Coronary artery (tissue), 2 donors: Measurements from ENCODE around the gene SUSD3.
A peak's percentile ranks its signal among the peaks of the same experiment; 100 is the strongest.

Experiments
- DNase-seq: peaks from one replicate; pipeline ENCODE4 v3.0.0-alpha.2; 2017; ENCODE audit warnings: low spot score
- H3K27ac ChIP-seq, 2 donors: fragments of 200-600 bp; sonication (generic); one replicate each; pipeline ENCODE4 v1.5.1; 2016 to 2019
- H3K4me3 ChIP-seq: fragments of 200-600 bp; sonication (generic); 2 replicates; pipeline ENCODE4 v1.5.1; 2016; ENCODE audit warnings: mild to moderate bottlenecking, moderate library complexity
- TF ChIP-seq, protein P1 (sequence below): fragments of 200-600 bp; sonication (generic); IDR thresholded peaks from one replicate; pipeline ENCODE4 v1.5.1; 2019; ENCODE audit warnings: antibody characterized with exemption

The SUSD3 gene

DNA sequence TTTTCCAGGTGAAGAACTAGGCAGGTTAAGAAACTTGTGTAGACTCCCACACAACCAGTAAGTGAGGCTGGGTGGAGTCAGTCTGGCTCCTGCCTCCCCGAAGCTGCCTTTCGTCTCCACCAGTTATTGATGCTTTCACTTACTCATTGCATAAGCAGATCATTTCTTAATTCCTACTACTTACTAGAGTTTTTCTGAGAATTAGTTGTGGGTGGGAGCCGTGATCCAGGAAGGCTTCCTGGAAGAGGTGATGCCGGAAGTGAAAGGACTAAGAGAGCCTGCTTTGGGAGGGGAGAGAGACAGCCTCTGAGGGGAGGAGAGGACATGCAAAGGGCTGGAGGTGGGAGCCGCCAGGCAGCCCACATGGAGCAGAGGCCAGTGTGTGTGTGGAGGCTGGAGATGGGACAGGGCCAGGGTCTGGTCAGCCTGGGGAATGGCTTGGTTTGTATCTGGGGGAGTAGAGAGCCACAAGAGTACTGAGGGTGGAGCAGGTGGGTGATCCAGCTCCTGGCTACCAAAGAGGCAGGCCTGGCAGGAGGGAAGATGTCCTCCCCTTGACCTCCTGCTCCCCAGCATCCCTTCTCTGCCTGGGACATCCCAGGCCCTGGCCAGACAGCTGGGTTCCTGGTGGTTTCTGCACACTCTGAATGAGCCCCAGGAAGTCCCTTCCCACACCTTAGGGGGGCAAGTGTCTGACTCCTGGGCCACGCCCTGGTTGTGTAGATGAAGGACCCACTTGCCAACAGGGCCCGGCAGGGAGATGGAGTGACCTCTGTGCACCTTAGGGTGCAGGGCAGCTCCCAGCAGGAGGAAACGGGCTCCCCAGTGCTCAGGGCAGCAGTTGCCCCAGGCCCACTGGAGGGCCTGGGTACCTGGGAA is 25.3 kb downstream of the SUSD3 start:
- H3K4me3 ChIP-seq: no peak overlapping the region
- TF ChIP-seq, protein P1, sequence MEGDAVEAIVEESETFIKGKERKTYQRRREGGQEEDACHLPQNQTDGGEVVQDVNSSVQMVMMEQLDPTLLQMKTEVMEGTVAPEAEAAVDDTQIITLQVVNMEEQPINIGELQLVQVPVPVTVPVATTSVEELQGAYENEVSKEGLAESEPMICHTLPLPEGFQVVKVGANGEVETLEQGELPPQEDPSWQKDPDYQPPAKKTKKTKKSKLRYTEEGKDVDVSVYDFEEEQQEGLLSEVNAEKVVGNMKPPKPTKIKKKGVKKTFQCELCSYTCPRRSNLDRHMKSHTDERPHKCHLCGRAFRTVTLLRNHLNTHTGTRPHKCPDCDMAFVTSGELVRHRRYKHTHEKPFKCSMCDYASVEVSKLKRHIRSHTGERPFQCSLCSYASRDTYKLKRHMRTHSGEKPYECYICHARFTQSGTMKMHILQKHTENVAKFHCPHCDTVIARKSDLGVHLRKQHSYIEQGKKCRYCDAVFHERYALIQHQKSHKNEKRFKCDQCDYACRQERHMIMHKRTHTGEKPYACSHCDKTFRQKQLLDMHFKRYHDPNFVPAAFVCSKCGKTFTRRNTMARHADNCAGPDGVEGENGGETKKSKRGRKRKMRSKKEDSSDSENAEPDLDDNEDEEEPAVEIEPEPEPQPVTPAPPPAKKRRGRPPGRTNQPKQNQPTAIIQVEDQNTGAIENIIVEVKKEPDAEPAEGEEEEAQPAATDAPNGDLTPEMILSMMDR: no peak
- no peak overlapping the region for H3K27ac ChIP-seq
- peak; percentile 64 for DNase-seq

DNA sequence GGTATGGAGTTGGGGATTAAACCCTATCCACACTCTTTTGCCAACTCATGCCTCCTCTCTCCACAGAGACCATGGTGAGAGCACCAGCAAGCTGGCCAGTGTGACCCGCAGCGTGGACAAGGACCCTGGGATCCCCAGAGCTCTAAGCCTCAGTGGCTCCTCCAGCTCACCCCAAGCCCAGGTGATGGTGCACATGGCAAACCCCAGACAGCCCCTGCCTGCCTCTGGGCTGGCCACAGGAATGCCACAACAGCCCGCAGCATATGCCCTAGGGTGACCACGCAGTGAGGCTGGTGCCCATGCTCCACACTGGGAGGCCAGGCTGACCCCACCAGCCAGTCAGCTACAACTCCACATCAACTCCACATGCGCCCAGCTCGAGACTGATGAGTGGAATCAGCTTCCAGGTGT is 26.0 kb downstream of the SUSD3 start:
- TF ChIP-seq, protein P1: no peak
- H3K27ac ChIP-seq: no peak overlapping the region
- peak; percentile 53 for DNase-seq
- no peak overlapping the region for H3K4me3 ChIP-seq

DNA sequence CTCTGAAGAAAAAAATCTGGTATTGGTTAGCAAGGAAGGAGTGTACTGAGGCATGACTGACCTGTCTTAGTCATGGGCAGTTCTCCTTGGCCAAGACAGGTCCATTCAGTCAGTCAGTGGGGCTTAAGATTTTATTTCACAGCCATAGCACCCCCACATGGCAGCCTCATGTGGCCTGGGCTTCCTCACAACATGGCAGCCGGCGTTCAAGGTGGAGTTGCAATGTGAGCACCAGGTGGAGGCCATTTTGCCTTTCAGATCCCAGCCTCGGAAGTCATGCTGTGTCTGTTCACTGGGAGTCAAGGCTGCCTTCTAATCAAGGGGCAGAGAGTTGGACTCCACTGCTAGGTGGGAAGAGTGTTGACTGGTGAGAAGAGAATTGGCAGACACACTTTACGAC is 27.2 kb downstream of the SUSD3 start:
- Histone ChIP-seq H3K27ac (no peak overlapping the region), H3K4me3 (no peak overlapping the region)
- TF ChIP-seq, protein P1: no peak
- DNase-seq: peak; percentile 35

DNA sequence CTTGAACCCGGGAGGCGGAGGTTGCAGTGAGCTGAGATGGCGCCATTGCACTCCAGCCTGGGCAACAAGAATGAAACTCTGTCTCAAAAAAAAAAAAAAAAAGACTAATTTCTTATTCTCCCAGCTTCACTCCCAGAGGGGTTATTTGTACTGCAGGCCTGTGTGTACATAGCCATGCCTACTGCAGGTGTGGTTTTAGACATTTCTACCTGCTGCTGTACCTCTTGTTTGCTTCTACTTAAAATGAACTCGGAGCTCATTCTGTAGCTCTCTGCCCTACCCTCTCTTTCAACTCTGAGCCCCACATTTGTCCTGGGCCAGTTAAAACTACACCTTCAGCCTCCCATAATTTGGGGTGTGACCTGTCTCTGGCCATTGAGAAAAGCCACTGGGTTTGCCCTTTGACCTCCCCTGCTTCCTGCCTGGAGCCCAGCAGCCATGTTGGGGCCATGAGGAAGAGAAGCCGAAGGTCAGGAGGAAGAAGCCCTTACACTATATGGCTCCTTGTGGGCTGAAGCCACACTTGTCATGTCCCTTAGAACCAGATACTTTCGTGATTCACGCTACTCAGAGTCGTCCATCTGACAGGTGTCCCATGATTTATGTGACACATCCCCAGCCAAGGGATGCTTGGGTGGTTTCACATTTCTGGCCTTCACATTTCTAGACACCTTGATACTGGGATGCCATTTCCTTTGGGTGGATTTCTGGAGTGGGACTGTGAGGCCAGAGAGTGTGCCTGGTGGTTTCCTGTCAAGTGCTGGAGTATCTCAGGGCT is 28.1 kb downstream of the SUSD3 start:
- Histone ChIP-seq H3K27ac (no peak overlapping the region), H3K4me3 (no peak overlapping the region)
- TF ChIP-seq, protein P1: no peak
- peak; percentile 65 for DNase-seq

DNA sequence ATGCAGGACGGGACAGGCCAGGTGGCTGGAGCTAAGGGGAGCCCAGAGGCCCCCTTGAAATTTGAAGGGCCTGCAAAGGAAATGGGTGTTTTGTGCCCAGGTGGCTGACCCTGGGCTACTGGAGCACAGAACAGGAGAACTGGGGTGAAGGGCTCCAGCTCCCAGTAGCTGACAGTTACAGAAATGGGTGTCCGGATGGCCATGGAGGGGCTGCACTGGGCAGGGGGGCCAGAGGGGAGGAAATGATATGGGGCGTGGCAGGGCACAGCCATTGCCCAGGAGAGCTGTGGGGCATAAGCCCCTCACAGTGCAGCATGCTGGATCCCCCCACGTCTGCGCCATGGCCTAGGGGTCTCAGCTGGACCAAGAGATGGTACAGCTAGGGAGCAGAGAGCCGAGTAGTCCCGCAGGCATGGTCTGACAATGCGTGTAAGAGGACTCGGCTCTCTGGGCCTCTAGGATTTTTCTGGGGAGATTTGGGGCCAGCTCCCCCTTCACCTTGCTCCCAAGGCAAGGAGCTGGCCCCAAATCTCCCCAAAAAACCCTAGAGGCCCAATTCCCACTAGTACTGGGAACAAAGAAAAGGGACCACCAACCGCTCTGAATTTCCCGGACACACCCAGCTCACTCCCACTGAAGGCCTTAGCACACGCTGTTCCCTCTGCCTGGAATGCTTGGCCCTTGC is 29.6 kb downstream of the SUSD3 start:
- DNase-seq: peak; percentile 36
- H3K27ac ChIP-seq: no peak overlapping the region
- H3K4me3 ChIP-seq: no peak overlapping the region
- TF ChIP-seq, protein P1: no peak

DNA sequence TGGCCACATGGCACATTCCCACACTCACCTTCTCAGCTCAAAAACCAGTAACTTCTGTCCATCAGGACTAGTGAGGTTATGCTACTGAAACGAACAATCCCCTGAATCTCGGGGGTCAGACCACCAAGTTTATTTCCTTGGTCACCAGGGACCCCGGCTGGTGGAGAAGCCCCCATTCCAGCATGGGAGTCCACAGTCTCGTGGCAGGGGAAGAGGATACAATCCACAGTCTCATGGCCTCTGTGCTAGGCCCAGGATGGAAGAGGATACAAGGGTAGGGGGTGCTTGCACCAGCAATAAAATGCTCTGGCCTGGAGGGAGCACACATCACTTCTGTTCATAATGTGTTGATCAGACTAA is 30.1 kb downstream of the SUSD3 start:
- TF ChIP-seq, protein P1: no peak
- DNase-seq: peak; percentile 35
- Histone ChIP-seq H3K4me3 (no peak overlapping the region), H3K27ac (no peak overlapping the region)
